A549 (cell line): ENCODE measurements around the gene CCRL2.

Source experiments
- CBX2 ChIP-seq: fragments of 200-600 bp; sonication (generic); IDR thresholded peaks from 2 replicates; pipeline ENCODE4 v1.6.1; 2016; ENCODE audit warnings: low read depth, mild to moderate bottlenecking, borderline replicate concordance
- CEBPB ChIP-seq, 2 experiments: fragments of >200 bp in 1 of 2; sonication (Bioruptor Twin) in 1 of 2; formaldehyde crosslinking in 1 of 2; IDR thresholded peaks; 2 replicates each; pipeline ENCODE4 v1.6.1; 2012 to 2016
- EHMT2 ChIP-seq: fragments of 200-600 bp; sonication (generic); IDR thresholded peaks from 2 replicates; pipeline ENCODE4 v1.6.1; 2016; ENCODE audit warnings: antibody characterized with exemption, low read depth, mild to moderate bottlenecking, moderate library complexity
- FOXS1 ChIP-seq: fragments of 250-450 bp; sonication (Bioruptor Pico); IDR thresholded peaks from 2 replicates; pipeline ENCODE4 v1.5.0; 2020; ENCODE audit warnings: mild to moderate bottlenecking, moderate library complexity
- GATA3 ChIP-seq: IDR thresholded peaks from 2 replicates; pipeline ENCODE4 v1.6.1; 2012; ENCODE audit warnings: borderline replicate concordance
- JUNB ChIP-seq: fragments of >200 bp; sonication (Bioruptor Twin); formaldehyde crosslinking; IDR thresholded peaks from 2 replicates; pipeline ENCODE4 v1.6.1; 2016
- NR3C1 ChIP-seq: fragments of >200 bp; sonication (Bioruptor Twin); formaldehyde crosslinking; IDR thresholded peaks from 3 replicates; pipeline ENCODE4 v1.6.1; 2017
- POLR2A ChIP-seq: IDR thresholded peaks from 2 replicates; pipeline ENCODE4 v1.6.1; 2012; ENCODE audit warnings: mild to moderate bottlenecking, low read length
- RCOR1 ChIP-seq: fragments of 150-350 bp; IDR thresholded peaks from 2 replicates; pipeline ENCODE4 v1.6.1; 2014; ENCODE audit warnings: antibody characterized with exemption, low read length, low read depth
- TF ChIP-seq, protein P1 (sequence below): fragments of >200 bp; sonication (Bioruptor Twin); formaldehyde crosslinking; IDR thresholded peaks from 3 replicates; pipeline ENCODE4 v1.5.1; 2016
- TF ChIP-seq, protein P2 (sequence below): fragments of 150-350 bp; IDR thresholded peaks from 2 replicates; pipeline ENCODE4 v1.6.1; 2014; ENCODE audit warnings: low read depth, mild to moderate bottlenecking, low read length

DNA sequence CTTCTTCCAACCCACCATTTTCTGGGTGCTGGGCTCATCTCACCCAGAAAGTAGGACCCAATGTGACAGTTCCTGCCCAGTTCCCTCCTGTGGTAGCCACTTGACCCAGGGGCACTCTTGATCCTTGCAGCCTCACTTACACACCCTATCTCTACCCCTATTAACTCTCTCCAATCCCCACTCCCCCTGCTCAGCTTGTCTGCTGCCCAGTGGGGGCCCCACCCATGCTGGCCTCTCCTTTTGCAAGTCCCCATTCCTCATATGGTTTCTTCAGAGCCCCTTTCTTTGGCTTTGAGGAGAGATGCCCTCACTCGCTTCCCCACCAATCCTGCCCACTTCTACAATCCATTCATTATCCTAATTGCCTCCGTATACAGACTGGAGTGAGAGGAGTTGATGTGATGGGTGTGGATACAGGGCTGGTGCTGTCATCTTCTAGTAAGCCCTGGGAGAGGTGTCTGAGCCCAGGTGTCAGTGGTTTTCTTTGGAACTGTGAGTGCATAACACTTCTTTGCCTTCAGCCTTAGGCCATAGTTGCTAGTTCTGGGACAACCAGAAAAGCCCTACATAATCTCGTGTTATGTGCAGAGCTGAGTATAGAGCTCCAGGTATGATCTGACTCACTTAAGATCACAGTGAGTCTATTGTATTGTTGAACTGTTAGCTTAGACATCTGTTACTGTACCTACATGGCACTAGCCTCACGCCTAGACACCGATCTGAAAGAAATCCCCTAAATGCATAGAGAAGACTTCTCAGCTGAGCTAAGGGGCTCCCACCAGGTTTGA, 41.1 kb upstream of the CCRL2 start:
- TF ChIP-seq, protein P1, sequence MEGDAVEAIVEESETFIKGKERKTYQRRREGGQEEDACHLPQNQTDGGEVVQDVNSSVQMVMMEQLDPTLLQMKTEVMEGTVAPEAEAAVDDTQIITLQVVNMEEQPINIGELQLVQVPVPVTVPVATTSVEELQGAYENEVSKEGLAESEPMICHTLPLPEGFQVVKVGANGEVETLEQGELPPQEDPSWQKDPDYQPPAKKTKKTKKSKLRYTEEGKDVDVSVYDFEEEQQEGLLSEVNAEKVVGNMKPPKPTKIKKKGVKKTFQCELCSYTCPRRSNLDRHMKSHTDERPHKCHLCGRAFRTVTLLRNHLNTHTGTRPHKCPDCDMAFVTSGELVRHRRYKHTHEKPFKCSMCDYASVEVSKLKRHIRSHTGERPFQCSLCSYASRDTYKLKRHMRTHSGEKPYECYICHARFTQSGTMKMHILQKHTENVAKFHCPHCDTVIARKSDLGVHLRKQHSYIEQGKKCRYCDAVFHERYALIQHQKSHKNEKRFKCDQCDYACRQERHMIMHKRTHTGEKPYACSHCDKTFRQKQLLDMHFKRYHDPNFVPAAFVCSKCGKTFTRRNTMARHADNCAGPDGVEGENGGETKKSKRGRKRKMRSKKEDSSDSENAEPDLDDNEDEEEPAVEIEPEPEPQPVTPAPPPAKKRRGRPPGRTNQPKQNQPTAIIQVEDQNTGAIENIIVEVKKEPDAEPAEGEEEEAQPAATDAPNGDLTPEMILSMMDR, result no peak
- no peak for TF ChIP-seq FOXS1
- no peak for TF ChIP-seq POLR2A
- no peak for TF ChIP-seq RCOR1
- no peak for TF ChIP-seq NR3C1
- TF ChIP-seq GATA3, result no peak
- no peak for TF ChIP-seq CEBPB (IDR thresholded peaks at IDR 0.05)
- TF ChIP-seq JUNB, result no peak
- TF ChIP-seq, protein P2, sequence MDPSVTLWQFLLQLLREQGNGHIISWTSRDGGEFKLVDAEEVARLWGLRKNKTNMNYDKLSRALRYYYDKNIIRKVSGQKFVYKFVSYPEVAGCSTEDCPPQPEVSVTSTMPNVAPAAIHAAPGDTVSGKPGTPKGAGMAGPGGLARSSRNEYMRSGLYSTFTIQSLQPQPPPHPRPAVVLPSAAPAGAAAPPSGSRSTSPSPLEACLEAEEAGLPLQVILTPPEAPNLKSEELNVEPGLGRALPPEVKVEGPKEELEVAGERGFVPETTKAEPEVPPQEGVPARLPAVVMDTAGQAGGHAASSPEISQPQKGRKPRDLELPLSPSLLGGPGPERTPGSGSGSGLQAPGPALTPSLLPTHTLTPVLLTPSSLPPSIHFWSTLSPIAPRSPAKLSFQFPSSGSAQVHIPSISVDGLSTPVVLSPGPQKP, result no peak
- TF ChIP-seq EHMT2, result no peak
- TF ChIP-seq CBX2, result no peak
